Measurements from ENCODE around the gene ZSWIM5. TPM values are rescaled to one million over a fixed set of nuclear protein-coding genes. Genes with fewer than 3 reads are reported as not detected.

The ZSWIM5 gene
- total RNA-seq, 1 experiment from 2014 or later, result 1.4 TPM

- Histone ChIP-seq H2AFZ (ENCODE audit: low read length) (peak overlapping the region; percentile 99), H3K9me3 (ENCODE audit: low read length) (no peaks in the 10 kb centered on the region), H3F3A (ENCODE audit: low read length, unreplicated experiment) (no peaks in the 10 kb centered on the region), H3K79me2 (ENCODE audit: low read length) (no peaks in the 10 kb centered on the region), H3K36me3 (ENCODE audit: low read depth, low read length) (no peaks in the 10 kb centered on the region), H3K27ac (ENCODE audit: low read length) (no peak overlapping the region), H3K4me3 (ENCODE audit: low read length) (peak overlapping the region; percentile 91), H3K4me2 (ENCODE audit: low read length) (peak overlapping the region; percentile 100), H3K27me3 (ENCODE audit: low read length) (no peaks in the 10 kb centered on the region), H3K9me2 (replicated peaks; ENCODE audit: low read length) (no peaks in the 10 kb centered on the region), H3K9ac (ENCODE audit: low read length) (peak overlapping the region; percentile 22; the same call in 1 of the 2 replicates), H3K4me1 (ENCODE audit: insufficient read depth, low read length) (peaks cover 16% of the 10 kb centered on the region), H4K20me1 (ENCODE audit: low read length) (no peaks in the 10 kb centered on the region)
- no peak for DNase-seq
- ATAC-seq, result no peak; the same call in 1 of the 2 replicates
- POLR2A ChIA-PET (ENCODE audit: unreplicated experiment), result no interaction called here
- intact Hi-C loops (cut with micrococcal nuclease), result loop anchor here (2.0 kb wide), 1 partner anchor 34 kb away; no protein-coding TSS in a partner anchor
- BruUV-seq (replicated peaks), result no TSS peak
- no peak for TF ChIP-seq EZH2phosphoT487 (IDR thresholded peaks at IDR 0.05; ENCODE audit: borderline replicate concordance, low read length)
- TF ChIP-seq EZH2 (IDR thresholded peaks at IDR 0.05; ENCODE audit: low read length, unreplicated experiment), result no peak
- no peak for TF ChIP-seq CTCF (conservative IDR thresholded peaks at IDR 0.05; ENCODE audit: low read depth, low read length)
- CTCF ChIA-PET, result no interaction called here
Observed at GRCh38 chr1:45206808-45207623, 611 bp upstream of the ZSWIM5 start.

- POLR2A ChIA-PET (ENCODE audit: unreplicated experiment), result interaction anchor here (0.6 kb wide), 1 partner anchor 10 kb away, joined by 8 read pairs; no protein-coding TSS in a partner anchor
- ATAC-seq, result peak; percentile 48
- no peaks in the 10 kb centered on the region for H3K36me3 ChIP-seq (ENCODE audit: low read depth, low read length)
- no peaks in the 10 kb centered on the region for H3K9me3 ChIP-seq (ENCODE audit: low read length)
- BruUV-seq (replicated peaks), result TSS peak; percentile 49
- no peak overlapping the region for H3K27ac ChIP-seq (ENCODE audit: low read length)
- no peaks in the 10 kb centered on the region for H3K9me2 ChIP-seq (replicated peaks; ENCODE audit: low read length)
- H4K20me1 ChIP-seq (ENCODE audit: low read length), result no peaks in the 10 kb centered on the region
- peak overlapping the region; percentile 53 for H2AFZ ChIP-seq (ENCODE audit: low read length)
- H3F3A ChIP-seq (ENCODE audit: low read length, unreplicated experiment), result no peaks in the 10 kb centered on the region
- peaks cover 16% of the 10 kb centered on the region for H3K4me1 ChIP-seq (ENCODE audit: insufficient read depth, low read length)
- H3K4me2 ChIP-seq (ENCODE audit: low read length), result peak overlapping the region; percentile 83
- no peak overlapping the region for H3K9ac ChIP-seq (ENCODE audit: low read length)
- TF ChIP-seq CTCF (conservative IDR thresholded peaks at IDR 0.05; ENCODE audit: low read depth, low read length), result no peak
- CTCF ChIA-PET, result no interaction called here
- H3K79me2 ChIP-seq (ENCODE audit: low read length), result no peaks in the 10 kb centered on the region
- peak; percentile 25 for DNase-seq
- no peaks in the 10 kb centered on the region for H3K27me3 ChIP-seq (ENCODE audit: low read length)
- H3K4me3 ChIP-seq (ENCODE audit: low read length), result peak overlapping the region; percentile 89
- intact Hi-C loops (cut with micrococcal nuclease), result no loop called here
Observed at GRCh38 chr1:45205011-45205909, 1.1 kb downstream of the ZSWIM5 start.

Data from PC-3 (cell line).